Calu3 (cell line): ENCODE measurements around the gene IP6K3. TPM values are rescaled to one million over a fixed set of nuclear protein-coding genes. Genes with fewer than 3 reads are reported as not detected.

Experiments
- BruUV-seq: library from RNA; stranded (reverse); fragments of 400-500 nt; replicated peaks from 2 replicates; lab custom pipeline; 2021; lab: Mats Ljungman, UMichigan
- CTCF ChIA-PET: fragments of 300-600 bp; sonication (Branson Sonifier 250); formaldehyde crosslinking; loops from one replicate; lab custom pipeline; 2022; ENCODE audit warnings: antibody characterized with exemption; lab: Charles Lee
- DNase-seq: peaks from one replicate; pipeline ENCODE4 v3.0.0; 2022
- H3K27ac Mint-ChIP-seq: one replicate; pipeline ENCODE4 v1.8.0; 2022; ENCODE audit warnings: mixed read lengths; ENCODE audit not compliant: unreplicated experiment
- H3K27me3 Mint-ChIP-seq: one replicate; pipeline ENCODE4 v1.8.0; 2022; ENCODE audit warnings: mixed read lengths; ENCODE audit not compliant: unreplicated experiment
- H3K36me3 Mint-ChIP-seq: one replicate; pipeline ENCODE4 v1.8.0; 2022; ENCODE audit warnings: mild to moderate bottlenecking, moderate library complexity, mixed read lengths; ENCODE audit not compliant: insufficient read depth, unreplicated experiment
- H3K4me1 Mint-ChIP-seq: one replicate; pipeline ENCODE4 v1.8.0; 2022; ENCODE audit warnings: mild to moderate bottlenecking, low read depth, mixed read lengths; ENCODE audit not compliant: unreplicated experiment
- H3K4me3 Mint-ChIP-seq: one replicate; pipeline ENCODE4 v1.8.0; 2022; ENCODE audit warnings: mild to moderate bottlenecking, low read depth, moderate library complexity, mixed read lengths; ENCODE audit not compliant: unreplicated experiment
- H3K9me3 Mint-ChIP-seq: one replicate; pipeline ENCODE4 v1.8.0; 2022; ENCODE audit warnings: low read depth, mixed read lengths; ENCODE audit not compliant: unreplicated experiment
- CTCF ChIP-seq: fragments of 200-600 bp; IDR thresholded peaks from one replicate; pipeline ENCODE4 v1.8.0; 2022; ENCODE audit warnings: antibody characterized with exemption; ENCODE audit not compliant: unreplicated experiment
- intact Hi-C: fragments of 100-400 bp; cut with micrococcal nuclease; formaldehyde crosslinking; loops from one replicate; pipeline ENCODE4 v1.10.0; 2022; ENCODE audit not compliant: unreplicated experiment
- total RNA-seq: library from RNA; stranded (reverse); gene quantifications from 2 replicates; pipeline ENCODE4 v1.2.3, GENCODE V29; 2022

IP6K3 gene
- total RNA-seq, 1 experiment from 2014 or later = not detected

DNA sequence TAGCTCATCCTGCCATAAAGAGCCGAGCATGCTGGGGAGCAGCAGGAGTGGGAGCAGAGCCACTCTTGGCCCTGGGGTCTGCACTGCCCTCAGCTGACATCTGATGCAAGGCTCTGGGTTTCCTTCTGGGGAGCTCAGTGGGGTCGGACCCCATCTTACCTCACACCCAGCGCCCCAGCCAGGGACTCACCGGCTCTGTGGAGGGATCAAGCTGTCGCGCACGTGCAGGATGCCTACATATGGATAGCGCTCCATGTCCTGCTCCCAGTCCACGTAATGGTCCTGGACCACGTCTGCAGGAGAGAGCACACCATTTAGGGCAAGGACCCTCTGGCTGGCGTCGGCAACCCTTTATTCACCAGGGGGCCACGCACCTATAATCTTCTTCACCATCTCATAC is 30.1 kb upstream of the IP6K3 start:
- CTCF ChIA-PET = interaction anchor here (1.3 kb wide), 1 partner anchor 278 kb away, joined by 4 read pairs; no protein-coding TSS in a partner anchor
- intact Hi-C loops = no loop called here

DNA sequence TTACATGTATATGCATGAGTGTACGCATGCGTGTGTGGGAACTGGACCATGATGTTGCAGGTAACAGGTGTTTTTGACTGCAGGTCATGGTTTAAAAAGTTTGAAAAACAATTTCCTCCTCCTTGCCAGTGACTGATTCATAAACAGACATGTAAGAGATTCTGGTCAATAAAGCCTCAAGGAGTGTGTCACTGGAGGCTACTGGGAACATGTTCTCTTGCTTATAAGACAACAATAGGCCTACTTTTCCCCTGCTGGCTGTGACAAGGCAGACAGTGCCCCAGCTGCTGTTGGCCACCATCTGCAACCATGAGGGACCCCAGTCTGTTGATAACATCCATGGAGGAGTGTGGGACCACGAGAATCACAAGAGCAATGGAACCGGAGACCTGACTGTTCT is 29.5 kb upstream of the IP6K3 start:
- Mint-ChIP-seq H3K9me3 (no peaks in the 10 kb centered on the region), H3K27ac (no peak overlapping the region), H3K4me1 (peaks cover 14% of the 10 kb centered on the region), H3K4me3 (no peak overlapping the region), H3K27me3 (no peaks in the 10 kb centered on the region), H3K36me3 (peaks cover 84% of the 10 kb centered on the region)
- CTCF ChIA-PET = interaction anchor here (1.3 kb wide), 1 partner anchor 279 kb away, joined by 4 read pairs; no protein-coding TSS in a partner anchor
- DNase-seq = no peak
- no TSS peak for BruUV-seq
- TF ChIP-seq CTCF = no peak
- intact Hi-C loops = no loop called here

More for the DNA sequence above, 30.1 kb upstream of the IP6K3 start:
- no peak overlapping the region for H3K4me3 Mint-ChIP-seq
- H3K9me3 Mint-ChIP-seq = no peaks in the 10 kb centered on the region
- H3K4me1 Mint-ChIP-seq = peaks cover 17% of the 10 kb centered on the region
- peaks cover 81% of the 10 kb centered on the region for H3K36me3 Mint-ChIP-seq
- TF ChIP-seq CTCF = no peak
- H3K27me3 Mint-ChIP-seq = no peaks in the 10 kb centered on the region
- H3K27ac Mint-ChIP-seq = no peak overlapping the region
- no TSS peak for BruUV-seq
- DNase-seq = no peak

DNA sequence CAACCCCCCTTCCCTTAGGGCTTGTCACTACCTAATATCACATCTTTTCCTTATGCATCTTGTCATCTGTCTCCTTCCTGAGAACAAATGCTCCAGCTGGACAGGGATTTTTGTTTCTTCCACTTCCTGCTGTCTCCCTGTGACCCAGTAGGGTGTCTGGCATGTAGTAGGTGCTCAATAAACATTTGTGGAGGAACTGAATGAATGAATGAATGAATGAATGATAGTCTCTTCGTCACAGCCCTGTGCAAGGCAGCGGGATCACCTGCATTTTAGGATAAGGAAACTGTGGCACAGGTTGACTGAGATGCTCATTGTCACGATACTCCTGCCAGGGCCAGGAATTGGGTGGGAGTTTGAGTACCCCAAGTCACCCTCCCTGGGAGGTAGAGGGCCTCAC is 28.1 kb upstream of the IP6K3 start:
- intact Hi-C loops = no loop called here
- H3K4me3 Mint-ChIP-seq = no peak overlapping the region
- peaks cover 6% of the 10 kb centered on the region for H3K4me1 Mint-ChIP-seq
- CTCF ChIA-PET = interaction anchor here (0.6 kb wide), 1 partner anchor 57 kb away, joined by 4 read pairs; no protein-coding TSS in a partner anchor
- no peak for DNase-seq
- no peak overlapping the region for H3K27ac Mint-ChIP-seq
- H3K27me3 Mint-ChIP-seq = no peaks in the 10 kb centered on the region
- no TSS peak for BruUV-seq
- no peaks in the 10 kb centered on the region for H3K9me3 Mint-ChIP-seq
- no peak for TF ChIP-seq CTCF
- peaks cover 88% of the 10 kb centered on the region for H3K36me3 Mint-ChIP-seq

DNA sequence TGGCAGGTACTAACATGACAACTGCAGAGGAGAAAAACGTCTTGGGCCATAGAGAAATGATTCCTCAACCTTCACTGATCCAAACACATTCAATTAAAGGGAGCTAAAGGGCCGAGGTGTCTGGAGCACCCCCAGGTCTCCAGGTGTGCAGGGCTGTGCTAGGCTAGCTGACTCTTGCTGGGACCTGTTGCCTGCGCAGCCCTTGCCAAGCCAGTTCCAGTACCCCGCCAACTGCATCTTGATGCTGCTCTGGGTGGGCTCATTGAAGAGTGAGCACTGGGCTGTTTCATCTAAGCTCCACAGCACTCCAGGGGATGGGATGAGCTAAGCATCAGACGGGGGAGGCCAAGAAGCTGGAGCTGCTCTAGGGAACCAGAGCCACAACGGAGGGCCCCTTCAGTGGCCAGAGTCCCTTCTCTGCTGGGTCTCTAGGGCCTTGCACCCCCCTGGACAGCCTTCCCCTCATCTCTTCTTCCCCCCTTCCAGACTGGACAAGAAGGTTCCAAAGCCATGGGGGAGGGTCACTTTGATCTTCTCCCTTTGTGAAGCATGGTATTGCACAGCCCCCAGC is 26.3 kb upstream of the IP6K3 start:
- intact Hi-C loops = no loop called here
- no TSS peak for BruUV-seq
- CTCF ChIA-PET = interaction anchor here (1.1 kb wide), 1 partner anchor 22 kb away, joined by 4 read pairs; no protein-coding TSS in a partner anchor
- TF ChIP-seq CTCF = no peak
- H3K4me1 Mint-ChIP-seq = peaks cover 6% of the 10 kb centered on the region
- H3K27me3 Mint-ChIP-seq = peaks cover 8% of the 10 kb centered on the region
- H3K27ac Mint-ChIP-seq = no peak overlapping the region
- DNase-seq = no peak
- H3K9me3 Mint-ChIP-seq = no peaks in the 10 kb centered on the region
- H3K36me3 Mint-ChIP-seq = peaks cover 80% of the 10 kb centered on the region
- no peak overlapping the region for H3K4me3 Mint-ChIP-seq
